Stimulated activated CD4-positive, alpha-beta T cell treated with anti-CD3 and anti-CD28 coated beads, TNF-alpha, amount 100 ng/mL, for 24 hours (primary cell): ENCODE results near the gene ABLIM2.

Source experiments
- DNase-seq, 3 experiments: peaks; one replicate each; pipeline ENCODE4 v3.0.0-alpha.2; 2020; ENCODE audit warnings: low read depth in 3 of 3

The ABLIM2 gene

DNA sequence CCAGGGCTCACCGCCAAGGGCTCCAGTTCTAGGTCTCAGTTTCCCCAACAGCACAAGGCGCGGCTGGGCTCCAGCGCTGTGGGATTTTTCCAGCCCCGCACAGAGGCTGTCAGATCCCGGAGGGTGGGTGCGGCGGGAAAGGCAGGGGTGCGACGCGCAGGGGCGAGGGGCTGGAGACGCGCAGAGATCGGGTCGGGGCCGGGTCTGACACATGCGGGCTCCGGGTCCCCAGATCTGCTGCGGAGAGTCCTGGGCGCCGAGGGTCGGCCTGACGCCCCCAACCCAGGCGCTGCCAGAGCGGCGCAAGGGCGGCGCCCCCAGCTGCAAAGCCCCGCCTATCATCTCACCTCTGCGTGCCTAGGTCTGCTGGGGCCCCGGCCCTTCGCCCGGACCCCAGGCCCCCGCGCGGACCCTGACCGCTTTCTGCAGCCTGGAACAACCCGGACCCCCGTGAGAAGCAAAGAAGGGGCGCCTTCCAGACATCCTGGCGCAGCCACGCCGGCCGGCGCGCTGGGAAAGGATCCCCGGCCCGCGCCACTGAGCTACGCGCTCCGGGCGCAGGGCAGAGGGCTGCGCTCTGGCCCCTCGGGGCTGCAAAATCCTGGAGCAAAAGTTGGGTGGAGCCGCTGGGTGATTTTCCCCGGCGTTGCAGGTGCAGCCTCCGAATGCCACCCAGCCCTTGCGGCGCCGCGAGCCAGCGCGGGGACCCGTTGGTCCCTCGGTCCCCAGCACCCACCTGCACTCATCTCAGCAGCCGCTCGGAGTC lies 486 bp downstream of the ABLIM2 start:
- no peak for DNase-seq

DNA sequence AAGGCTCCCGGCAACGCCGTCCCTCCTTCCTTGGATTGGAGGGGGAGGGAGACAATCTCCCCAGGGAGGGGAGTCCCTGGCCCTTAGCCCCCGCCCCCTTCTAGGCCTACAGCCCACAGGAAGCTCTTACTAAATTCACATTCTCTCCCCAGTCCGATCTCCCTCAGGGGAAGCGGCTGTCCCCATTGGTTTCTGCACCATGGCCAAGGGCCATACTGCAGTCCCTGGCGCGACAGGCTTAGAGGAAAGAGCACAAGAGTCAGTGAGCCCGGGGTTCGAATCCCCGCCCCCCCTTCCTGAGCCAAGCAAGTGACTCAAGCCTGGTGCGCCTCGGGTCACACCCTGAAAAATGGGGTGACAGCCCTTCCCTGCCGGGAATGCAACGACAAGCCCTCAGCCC lies 1.1 kb downstream of the ABLIM2 start:
- no peak for DNase-seq

DNA sequence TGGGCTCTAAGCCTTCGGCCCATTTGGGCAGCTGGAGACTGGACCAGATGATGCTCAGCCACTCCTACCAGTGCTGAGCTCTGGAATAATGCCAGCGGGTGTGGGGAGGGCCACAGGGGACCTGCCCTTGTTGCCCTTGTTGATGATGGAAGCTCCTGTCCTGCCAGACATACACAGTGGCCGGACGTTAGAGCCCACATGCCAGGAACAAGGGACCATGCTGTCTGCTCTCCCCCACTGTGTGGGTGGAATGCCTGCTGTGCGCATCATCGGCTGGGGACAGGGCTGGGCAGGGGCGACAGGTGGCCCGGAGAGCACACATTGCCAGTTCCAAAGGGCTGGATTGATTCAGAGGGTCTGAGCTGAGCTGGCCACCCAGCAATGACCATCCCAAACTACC lies 2.0 kb downstream of the ABLIM2 start:
- DNase-seq = no peak

DNA sequence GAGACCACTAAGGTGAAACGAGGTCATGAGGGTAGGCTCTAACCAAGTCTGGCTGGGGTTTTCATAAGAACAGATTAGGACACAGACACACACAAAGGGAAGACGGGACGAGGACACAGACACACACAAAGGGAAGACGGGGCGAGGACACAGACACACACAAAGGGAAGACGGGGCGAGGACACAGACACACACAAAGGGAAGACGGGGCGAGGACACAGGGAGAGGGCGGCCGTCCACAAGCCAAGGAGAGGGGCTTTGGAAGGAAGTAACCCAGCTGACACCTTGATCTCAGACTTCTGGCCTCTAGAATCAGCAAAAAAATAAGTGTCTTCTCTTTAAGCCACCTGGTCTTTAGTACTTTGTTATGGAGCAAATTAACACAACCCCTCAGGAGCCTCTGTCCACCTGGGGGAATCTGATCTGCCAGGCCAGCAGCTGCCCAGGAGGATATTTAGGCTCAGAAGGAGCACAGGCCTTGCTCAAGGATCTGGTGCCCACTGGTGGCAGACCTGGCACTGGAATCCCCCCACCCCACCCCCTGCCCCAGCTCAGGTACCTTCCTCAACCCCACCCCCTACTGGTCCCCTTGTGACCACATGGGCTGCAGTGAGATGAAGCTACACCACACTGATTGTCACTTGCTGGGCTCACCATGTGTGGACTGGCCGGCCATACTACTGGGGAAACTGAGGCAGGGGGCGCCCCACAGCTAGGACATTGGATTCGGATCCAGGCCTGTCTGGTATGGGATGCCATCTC lies 2.8 kb downstream of the ABLIM2 start:
- DNase-seq = no peak

DNA sequence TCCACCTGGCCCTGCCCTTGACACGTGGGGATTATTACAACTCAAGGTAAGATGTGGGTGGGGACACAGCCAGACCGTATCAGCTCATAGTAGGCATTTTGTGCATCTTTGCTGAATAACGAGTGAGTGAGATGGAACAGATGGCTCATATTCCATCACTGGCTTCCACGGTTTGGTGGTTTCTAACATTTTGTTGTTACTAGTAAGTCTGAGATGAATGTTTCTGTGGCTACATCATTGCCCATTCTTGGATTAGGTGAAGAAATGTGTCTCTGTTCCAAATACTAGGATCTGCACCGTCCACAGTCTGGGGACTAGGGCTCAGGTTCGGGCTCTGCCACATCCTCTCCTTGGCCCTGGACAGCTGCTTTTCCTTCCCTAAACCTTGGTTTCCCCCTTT lies 3.6 kb downstream of the ABLIM2 start:
- no peak for DNase-seq

DNA sequence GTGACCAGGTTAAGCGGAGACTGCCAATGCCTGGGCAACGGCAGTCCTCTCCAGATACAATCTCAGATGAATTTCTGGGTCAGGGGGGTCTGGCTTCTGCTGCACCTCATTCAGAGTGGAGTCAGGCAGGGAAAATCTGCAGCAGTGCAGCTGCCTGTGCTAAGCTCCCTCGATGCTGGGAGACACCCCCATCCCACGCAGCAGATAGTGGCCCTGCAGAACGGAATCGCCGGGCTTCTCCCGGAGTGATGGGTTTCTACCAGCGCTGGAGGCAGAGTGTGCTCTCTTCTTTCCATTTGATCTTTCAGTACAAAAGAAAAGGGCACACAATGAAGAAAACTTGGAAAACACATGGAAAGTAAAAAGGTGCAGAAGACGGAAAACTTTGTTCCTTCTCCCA lies 5.2 kb downstream of the ABLIM2 start:
- DNase-seq = no peak

DNA sequence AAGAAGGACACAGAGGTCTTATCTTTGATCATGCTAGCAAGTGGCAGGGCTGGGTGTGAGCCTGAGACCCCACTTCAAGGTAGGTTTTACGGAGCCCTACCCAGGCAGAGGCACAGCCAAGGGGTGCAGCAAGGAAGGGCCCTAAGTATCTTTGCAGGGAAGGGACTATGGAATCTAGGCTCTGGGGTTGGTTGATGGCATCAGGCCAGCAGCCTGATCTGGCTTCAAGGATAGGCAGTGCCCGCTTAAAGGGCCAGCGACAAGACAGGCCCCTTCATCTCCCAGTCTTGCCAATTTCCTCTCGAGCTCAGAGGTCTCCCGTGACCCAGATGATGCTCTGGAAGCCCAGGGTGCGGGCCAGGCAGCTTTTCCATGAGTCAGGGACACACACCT lies 5.8 kb downstream of the ABLIM2 start:
- DNase-seq = no peak

DNA sequence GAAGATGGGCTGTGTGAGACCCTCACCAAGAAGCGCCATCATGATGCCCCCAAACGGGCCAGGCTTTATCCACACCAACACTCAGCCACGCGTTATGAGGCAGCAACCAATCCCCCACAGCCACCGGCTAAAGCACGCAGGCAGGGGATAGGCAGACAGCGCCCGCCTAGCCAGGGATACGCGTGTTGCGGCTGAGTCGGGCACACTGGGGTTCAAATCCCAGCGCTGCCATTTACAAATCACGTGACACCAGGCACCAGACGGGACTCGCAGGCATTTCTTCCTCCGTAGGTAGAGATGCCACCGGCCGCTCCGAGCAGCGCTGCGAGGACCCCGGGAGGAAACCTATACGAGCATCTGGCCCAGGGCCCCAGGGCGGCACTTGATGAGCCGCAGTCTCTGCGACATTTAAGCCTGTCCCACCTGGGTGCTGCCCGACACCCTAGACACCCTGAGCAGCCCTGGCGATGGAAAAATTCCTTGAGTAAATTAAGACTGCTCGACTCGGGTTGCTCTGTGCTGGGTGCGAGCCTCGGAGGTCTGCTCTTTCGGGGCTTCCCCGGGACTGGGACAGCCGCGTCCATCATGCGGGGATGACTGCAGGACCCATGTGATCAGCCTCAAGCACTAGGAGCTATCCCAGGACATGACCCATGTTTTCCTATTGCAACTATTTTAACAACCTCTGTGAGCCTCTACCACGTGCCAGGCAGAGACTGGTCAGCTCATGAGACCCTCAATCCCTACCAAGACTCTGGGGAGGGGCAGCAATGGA lies 6.3 kb downstream of the ABLIM2 start:
- no peak for DNase-seq

DNA sequence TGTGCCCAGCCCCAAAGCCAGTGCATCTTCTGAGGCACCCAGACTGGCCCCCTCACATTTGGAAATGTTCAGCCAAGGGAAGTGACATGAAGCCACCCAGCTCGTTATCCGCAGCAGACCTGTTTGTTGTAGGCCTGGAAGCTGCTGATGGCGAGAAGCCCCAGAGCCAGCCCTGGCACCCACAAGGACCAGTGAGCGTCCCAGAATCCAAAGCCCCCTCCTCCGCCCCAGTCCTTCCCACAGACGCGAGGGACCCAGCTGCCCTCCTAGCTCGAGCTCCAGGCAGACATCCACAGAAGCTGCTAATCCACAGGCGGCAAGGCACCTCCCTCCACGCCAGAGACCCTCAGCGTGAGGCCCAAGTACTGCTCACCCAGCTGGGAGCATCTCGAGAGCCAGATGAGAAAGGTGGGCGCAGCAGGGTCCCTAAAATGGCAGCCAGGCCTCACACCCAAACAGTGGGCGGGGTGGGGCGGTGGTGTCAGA lies 7.4 kb downstream of the ABLIM2 start:
- no peak for DNase-seq

DNA sequence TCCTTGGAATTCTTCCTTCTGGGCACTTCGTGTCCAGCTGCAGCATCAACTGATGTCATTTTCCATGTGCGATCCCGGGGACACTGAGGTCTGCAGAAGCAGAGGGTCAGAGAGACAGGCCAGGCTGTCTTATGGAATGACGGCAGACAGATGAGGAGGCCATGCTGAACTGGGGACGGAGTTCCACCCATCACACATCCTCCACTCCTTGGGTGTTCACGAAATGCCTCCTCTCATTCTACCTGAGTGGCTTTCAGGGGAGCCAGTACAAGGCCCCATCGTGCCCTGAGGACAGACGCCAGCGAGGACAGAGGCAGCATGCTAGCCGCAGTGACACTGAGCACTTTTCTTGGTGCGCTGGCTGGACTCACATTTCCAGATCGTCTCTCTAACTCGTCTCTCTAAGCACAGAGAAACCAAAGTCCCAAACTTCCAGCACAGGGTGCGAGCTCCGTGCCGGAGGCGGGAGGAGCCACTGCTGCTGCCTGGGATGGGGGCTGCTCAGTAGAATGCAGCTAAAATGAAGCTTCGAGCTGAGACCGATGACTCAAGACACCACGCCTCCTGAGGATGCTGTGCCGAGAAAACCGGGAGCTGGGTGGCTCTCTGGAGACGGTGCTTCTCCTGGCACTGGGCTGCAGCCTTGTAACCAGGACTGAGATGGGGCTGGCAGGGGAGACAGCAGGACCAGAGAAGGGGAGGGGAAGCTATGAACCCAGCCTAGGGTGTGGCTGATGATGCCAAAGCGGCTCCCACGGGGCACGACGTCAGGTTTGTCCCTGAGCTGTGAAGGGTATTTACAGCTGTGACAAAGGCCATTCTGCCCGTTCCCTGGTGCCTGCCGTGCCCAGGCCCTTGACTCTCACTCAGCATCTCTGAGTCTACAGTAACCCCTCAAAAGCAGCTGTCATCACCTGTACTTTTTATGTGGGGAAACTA lies 8.2 kb downstream of the ABLIM2 start:
- DNase-seq = no peak

DNA sequence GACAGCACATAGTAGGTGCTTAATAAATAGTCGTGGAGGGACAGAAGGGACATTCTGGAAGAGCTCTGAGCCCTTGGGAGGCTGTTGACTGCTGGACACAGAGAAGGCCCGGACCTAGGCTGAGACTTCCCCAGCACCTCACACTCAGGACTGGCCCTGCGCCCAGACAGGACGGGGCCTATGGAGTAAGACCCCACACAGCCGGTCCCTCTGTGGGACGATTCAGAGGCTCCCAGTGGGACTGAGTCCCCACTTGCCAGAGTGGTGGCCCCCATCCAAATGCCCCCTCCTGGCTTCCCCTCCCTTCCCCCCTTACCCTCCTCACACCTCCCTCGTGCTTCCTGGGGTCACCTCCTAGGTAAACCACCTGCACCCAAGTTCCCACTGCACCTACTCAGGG lies 8.9 kb downstream of the ABLIM2 start:
- DNase-seq = no peak

DNA sequence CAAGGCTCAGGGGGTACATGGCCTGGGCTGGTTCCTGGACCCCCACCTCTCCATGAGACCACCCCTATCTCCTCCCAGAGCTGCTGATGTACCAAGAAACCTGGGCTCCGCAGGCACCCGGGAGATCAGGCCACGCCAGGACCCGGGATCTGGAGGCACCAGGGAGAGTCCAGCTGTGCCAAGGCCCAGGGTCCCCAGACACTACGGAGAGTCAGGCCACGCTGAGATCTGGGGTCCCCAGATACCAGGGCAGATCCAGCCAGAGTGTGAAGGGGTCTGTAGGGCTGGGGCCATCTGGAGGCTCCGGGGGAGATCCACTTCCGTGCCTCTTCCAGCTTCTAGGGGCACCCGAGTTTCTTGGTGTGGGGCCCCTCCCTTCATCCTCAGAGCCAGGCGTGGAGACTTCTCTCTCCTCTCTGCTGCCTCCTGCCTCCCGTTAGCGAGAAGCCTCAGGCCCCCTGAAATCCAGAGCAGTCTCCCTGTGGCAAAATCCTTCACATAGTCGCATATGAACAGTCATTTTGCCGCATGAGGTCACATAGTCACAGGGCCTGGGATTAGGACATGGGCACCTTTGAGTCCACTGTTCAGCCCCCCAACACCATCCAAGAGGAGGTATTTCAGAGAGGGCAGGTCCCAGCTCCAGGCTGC lies 9.7 kb downstream of the ABLIM2 start:
- no peak for DNase-seq

DNA sequence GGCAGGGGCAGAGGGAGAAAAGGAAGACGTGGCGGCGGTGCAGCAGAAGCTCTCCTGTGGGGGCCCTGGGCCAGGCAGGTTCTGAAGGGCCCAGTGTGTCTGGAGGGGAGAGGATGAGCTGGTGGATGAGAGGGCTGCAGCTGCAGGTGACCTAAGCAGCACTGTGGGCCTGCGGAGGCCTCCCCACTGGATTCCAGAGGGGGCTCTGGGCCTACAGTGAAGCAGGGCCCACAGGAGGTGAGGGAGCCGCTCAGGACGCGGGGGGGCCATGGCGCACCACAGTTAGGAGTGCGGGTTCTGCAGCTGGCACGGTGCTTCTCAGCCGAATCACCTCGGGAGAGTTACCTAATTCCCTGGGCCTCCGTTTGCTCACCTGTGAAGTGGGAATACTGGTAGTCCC lies 10.5 kb downstream of the ABLIM2 start:
- no peak for DNase-seq

DNA sequence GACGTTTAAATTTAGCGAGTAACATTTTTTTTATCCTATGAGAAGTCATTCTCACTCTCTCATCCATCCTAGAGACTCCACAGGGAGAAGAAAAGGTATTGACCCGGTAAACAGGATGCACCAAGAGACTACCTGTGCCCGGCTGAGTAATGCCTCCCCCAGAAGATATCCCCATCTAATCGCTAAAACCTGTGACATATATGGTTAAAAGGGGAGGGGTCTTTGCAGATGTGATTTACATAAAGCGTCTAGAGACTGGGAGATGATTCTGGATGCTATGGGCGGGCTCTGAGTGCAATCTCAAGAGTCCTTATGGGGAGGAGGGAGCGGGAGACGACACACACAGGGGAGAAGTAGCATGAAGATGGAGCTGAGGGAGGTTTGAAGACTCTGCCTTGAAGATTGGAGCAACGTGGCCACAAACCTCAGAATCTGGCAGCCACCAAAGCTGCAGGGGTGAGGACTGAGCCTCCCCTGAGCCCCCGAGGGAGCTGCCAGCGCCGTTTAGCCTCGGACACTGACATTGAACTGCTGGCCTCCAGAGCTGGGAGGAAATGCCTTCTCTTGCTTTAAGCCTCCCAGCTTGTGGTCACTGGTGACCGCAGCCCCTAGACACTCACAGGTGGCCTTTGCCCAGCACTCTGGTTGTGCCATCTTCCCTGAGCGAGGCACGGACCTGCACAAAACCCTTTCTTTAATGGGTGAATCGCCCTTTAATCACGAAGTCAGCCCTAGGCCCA lies 11.2 kb downstream of the ABLIM2 start:
- DNase-seq = no peak

DNA sequence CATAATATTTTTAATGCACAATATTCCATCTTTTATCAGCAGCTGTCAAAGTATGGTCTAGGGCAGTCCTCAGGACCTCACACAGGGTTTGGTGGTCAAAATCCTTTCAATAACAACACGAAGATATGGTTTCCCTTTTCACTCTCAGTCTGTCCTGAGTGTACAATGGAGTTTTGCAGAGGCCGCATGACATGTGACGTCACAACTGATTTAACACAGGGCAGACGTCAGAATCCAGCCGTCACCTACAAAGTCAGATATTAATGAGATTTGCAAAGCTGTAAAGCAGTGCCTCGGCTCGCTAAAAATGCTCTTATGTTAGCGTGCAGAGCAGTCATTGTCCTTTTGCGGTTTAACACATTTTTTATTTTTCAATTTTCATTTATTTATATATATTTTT lies 12.5 kb downstream of the ABLIM2 start:
- no peak for DNase-seq

DNA sequence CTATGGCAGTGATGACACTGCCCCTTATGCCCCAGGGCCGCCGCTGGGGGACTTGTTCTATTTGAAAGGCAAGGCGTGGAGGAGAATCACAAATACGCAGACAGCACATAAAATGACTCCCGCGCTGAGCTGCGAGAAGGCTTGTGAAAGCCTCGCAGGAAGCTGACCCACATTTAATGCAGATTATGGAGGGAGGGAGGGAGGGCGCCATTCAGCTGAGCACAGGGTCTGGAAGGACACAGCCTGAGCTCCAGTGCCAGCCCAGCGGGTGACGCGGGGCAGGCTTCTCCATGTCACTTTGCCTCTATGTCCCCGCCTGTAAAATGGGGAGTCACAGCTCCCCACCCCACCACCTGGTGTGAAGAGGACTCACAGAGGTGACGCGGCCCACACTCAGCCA lies 14.3 kb downstream of the ABLIM2 start:
- DNase-seq = no peak

DNA sequence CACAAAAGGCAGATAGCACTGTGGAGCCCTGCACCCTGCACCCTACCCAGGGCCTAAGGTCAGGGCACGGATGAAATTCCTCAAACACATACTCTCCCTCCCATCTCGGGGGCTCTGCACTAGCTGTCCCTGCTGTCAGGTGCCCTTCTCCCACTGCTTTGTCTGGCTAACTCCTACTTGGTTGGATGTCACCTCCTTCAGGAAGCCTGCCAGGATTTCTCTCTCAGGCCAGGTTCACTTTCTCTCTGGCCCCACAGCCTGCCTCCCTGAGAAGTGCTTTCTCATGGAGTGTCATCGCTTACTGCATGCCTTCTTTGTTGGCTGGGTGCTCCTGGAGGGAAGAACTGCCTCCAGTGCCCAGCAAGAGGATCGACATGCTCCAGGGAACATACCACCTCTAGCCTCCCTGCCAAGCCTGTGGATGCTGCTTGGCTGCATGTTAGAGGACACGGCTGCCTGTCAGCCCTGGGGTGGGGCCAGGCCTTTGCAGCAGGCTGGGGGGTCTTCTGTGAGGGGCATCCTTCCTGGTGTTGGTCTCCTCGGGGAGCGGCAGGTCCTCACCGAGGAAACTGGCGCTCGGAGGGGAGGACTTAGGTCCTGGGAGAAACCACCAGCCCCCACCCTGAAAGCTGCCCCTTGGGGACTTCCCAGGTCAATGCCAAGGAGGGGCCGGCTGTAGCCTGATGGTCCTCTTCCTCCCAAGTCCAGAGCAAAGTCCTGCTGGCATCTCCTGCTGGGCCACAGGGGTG lies 15.0 kb downstream of the ABLIM2 start:
- no peak for DNase-seq

DNA sequence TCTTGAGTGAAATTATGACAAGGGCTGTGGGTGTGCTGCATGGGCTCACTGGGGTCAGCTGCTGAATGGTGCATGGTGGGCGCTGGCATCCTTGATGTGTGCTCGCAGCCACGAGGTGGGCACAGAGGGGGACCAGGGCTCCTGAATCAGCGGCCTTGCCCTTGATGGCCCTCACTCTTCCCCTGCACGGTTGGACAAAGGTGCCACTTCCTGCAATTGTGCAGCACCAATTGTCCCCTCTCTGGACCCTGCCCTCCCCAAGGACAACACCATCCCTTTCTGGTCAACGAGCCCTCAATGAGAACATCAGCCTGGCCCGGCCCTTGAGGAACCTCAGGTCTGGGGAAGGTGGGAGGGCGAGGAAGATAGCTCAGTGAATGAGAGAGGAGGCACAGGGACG lies 16.1 kb downstream of the ABLIM2 start:
- DNase-seq = no peak

DNA sequence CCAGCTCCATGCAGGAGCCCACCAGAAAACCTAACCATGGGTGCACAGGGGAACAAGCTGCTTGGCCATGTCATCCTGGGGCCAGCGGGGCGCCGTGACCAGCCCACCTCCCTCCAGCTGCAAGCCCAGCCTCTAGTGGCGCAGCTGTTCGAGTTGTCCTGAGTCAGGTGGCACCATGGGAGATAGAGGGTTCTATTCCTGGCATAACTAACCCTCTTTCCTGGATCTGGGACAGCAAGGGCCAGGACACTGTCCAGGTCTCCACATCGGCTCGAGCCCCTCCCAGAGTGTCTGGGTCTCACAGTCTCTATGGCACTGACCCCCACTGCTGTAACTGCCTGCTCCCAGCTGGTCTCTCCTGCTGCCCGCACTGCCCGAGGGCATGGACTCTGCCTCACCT lies 16.7 kb downstream of the ABLIM2 start:
- no peak for DNase-seq

DNA sequence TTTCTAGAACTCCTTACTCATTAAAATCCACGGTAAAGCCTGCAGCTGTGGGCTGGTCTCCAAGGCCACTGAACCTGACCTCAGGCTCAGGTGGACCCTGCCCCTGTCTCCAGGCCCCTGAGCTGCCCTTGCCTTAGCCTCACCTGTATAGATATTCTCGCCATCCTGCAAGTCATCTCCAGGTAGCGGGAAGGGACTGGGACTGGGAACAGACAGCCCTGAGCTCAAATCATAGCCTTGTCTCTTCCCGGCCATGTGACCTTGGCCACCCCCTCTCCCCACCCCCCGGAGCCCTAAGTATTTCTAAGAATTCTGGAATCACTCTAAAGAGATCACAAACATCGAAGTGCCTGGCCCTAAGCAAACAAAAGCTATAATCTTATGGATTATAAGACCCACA lies 17.7 kb downstream of the ABLIM2 start:
- no peak for DNase-seq
